ENCODE results near the gene CCDC83. TPM values are rescaled to one million over a fixed set of nuclear protein-coding genes. Genes with fewer than 3 reads are reported as not detected.
A peak's percentile ranks its signal among the peaks of the same experiment; 100 is the strongest.
"Not testable (repeated sequence)": the region's sequence is repeated elsewhere in the genome, so short reads cannot be mapped to it uniquely, and the experiment has no call there.

CCDC83 gene
- total RNA-seq, 2 donors from 2014 or later = not detected

DNA sequence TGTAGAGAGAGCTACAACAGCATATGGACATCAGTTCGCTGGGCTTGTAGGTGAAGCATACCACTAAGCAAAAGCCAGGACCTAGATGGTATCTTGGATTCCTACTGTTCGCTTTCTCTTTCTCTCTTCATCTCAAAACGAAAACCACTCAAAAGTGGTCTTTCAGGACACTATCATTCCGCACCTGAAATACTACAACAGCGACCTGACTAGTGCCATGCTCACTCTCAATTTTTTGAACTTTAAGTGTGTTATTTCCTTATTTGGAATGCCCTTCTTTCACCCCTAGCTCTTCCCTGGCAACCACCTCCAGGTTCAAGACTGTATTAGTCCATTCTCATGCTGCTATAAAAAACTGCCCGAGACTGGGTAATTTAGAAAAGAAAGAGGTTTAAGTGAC is 59.2 kb downstream of the CCDC83 start:
- intact Hi-C loops (cut with DNase I) = no loop called here
- H3K9ac ChIP-seq (ENCODE audit: low read depth in 2 of 2, low read length in 2 of 2) = no peak overlapping the region
- H3K36me3 ChIP-seq = no peaks in the 10 kb centered on the region
- no peak overlapping the region for H3K4me3 ChIP-seq
- DNase-seq = no peak
- no peaks in the 10 kb centered on the region for H3K4me1 ChIP-seq
- no peaks in the 10 kb centered on the region for H3K9me3 ChIP-seq
- TF ChIP-seq, protein P1, sequence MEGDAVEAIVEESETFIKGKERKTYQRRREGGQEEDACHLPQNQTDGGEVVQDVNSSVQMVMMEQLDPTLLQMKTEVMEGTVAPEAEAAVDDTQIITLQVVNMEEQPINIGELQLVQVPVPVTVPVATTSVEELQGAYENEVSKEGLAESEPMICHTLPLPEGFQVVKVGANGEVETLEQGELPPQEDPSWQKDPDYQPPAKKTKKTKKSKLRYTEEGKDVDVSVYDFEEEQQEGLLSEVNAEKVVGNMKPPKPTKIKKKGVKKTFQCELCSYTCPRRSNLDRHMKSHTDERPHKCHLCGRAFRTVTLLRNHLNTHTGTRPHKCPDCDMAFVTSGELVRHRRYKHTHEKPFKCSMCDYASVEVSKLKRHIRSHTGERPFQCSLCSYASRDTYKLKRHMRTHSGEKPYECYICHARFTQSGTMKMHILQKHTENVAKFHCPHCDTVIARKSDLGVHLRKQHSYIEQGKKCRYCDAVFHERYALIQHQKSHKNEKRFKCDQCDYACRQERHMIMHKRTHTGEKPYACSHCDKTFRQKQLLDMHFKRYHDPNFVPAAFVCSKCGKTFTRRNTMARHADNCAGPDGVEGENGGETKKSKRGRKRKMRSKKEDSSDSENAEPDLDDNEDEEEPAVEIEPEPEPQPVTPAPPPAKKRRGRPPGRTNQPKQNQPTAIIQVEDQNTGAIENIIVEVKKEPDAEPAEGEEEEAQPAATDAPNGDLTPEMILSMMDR (IDR thresholded peaks at IDR 0.05) = no peak
- H3K27me3 ChIP-seq = no peaks in the 10 kb centered on the region
- no peak overlapping the region for H3K27ac ChIP-seq

DNA sequence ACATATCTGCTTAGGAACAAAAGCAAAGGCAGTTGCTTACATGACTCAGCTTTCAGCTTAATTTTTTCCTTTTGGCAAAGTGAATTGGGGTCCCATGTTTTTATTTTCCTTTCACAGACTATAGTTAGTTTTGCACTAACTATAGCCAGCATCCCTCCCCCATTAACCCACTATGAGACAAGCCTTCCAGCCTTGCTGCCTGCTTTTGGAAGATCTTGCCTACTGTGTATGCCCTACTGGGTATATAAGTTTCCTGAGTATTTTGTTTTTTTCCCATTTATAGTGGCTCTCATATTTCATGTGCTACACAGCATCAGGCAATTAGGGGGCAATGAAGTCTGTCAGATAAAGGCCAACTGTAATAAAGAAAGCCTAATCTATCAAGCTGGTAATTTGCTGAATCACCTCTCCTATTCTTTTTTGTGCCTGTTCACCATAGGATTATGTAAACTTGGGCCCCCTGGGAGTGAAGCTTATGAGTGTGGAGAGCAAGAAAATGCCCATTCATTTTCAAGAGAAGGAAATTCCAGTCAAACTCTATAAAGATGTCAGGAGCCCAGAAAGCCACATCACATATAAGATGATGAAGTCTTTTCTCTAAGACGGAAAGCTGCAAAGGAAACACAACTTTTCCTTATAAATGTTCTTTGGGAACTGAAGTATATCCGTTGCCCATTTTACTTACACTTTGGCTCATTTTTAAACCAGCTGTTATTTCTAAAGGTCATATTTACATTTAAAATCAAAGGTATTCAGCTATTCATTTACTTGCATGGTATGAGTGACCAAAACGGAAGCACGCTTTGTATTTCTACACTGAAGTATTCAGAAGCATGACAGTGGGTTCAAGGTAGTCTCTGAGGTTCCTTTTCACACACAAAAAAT is 64.0 kb downstream of the CCDC83 start:
- no peak for DNase-seq
- TF ChIP-seq, protein P1 (IDR thresholded peaks at IDR 0.05) = no peak

DNA sequence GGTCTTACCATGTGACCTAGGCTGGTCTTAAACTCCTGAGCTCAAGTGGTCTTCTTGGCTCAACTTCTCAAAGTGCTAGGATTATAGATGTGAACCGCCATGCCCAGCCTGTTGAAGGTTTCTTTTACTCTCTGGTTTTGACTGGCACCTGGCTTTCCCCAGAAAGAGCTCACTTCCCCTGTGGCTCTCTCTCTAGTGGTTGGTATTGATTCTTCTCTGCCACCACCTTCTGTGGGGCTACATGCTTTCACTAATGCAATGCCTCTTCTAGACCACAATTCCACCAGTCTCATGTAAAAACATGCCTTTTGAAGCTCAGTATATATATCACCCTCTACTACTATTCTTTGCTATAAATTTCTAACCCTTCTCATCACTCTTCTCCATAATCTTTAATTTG is 67.2 kb downstream of the CCDC83 start:
- no peaks in the 10 kb centered on the region for H3K27me3 ChIP-seq
- no peak for DNase-seq
- H3K4me3 ChIP-seq = no peak overlapping the region
- H3K9ac ChIP-seq (ENCODE audit: low read depth in 2 of 2, low read length in 2 of 2) = no peak overlapping the region
- H3K9me3 ChIP-seq = no peaks in the 10 kb centered on the region
- no peaks in the 10 kb centered on the region for H3K4me1 ChIP-seq
- H3K27ac ChIP-seq = no peak overlapping the region
- intact Hi-C loops (cut with DNase I) = no loop called here
- no peaks in the 10 kb centered on the region for H3K36me3 ChIP-seq
- TF ChIP-seq, protein P1 (IDR thresholded peaks at IDR 0.05) = no peak

More for the DNA sequence above, 64.0 kb downstream of the CCDC83 start:
- Histone ChIP-seq H3K4me1 (no peaks in the 10 kb centered on the region), H3K27ac (no peak overlapping the region), H3K27me3 (no peaks in the 10 kb centered on the region), H3K4me3 (no peak overlapping the region), H3K9me3 (no peaks in the 10 kb centered on the region), H3K9ac (ENCODE audit: low read depth in 2 of 2, low read length in 2 of 2) (no peak overlapping the region), H3K36me3 (no peaks in the 10 kb centered on the region)
- intact Hi-C loops (cut with DNase I) = no loop called here

DNA sequence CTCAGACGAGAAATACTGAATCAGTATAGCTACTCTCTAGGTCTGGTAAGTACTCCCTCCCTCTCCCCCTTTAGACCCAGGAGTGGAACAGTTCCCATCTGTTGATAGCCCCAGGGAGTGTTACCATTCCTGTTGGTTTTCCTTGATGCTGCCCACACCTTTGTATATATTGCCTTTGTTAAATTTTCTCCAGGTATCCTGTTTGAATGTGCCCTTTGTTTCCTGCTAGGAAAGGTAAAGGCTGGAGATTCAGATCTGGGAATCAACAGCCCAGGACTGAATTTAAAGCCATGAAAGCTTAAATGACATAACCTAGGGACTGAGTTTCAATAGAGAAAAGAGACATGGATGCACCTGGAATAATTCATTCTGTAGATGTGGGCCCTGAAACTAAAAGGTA is 68.3 kb downstream of the CCDC83 start:
- DNase-seq = peak; percentile 45
- H3K9me3 ChIP-seq = no peaks in the 10 kb centered on the region
- H3K27me3 ChIP-seq = no peaks in the 10 kb centered on the region
- no peaks in the 10 kb centered on the region for H3K36me3 ChIP-seq
- no peak overlapping the region for H3K9ac ChIP-seq (ENCODE audit: low read depth in 2 of 2, low read length in 2 of 2)
- no peaks in the 10 kb centered on the region for H3K4me1 ChIP-seq
- no peak overlapping the region for H3K4me3 ChIP-seq
- TF ChIP-seq, protein P1 (IDR thresholded peaks at IDR 0.05) = no peak
- intact Hi-C loops (cut with DNase I) = no loop called here
- H3K27ac ChIP-seq = no peak overlapping the region

DNA sequence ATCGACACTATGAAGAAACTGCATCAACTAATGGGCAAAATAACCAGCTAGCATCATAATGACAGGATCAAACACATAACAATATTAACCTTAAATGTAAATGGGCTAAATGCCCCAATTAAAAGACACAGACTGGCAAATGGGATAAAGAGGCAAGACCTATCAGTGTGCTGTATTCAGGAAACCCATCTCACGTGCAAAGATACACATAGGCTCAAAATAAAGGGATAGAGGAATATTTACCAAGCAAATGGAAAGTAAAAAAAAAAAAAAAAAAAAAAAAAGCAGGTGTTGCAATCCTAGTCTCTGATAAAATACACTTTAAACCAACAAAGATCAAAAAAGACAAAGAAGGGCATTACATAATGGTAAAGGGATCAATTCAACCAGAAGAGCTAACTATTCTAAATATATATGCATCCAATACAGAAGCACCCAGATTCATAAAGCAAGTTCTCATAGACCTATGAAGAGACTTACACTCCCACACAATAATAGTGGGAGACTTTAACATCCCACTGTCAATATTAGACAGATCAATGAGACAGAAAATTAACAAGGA is 71.6 kb downstream of the CCDC83 start:
- not testable (repeated sequence) for DNase-seq

DNA sequence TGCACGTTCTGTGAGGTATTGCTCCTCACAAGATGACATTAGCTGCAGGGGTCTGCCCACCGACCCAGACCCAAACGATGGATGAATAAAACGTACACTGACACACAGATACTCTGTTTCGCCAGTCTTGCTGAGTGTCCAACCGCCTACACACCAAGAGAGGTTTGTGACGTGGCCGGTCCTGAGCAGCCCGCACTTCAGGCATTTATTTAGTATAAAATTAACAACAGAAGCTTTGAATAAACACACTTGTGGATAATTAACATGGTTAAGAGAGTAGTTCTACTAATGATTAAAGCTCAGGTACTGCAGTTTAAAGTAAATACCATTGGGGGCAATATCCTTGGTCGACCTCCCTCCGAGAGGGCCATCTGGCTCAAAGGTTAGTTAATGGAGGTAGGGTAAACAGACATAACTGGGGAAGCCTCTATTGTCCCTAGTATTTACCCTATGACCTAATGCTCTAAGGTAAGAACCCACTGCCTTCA is 75.7 kb downstream of the CCDC83 start:
- no peaks in the 10 kb centered on the region for H3K4me1 ChIP-seq
- no peaks in the 10 kb centered on the region for H3K27me3 ChIP-seq
- TF ChIP-seq, protein P1 (IDR thresholded peaks at IDR 0.05) = no peak
- H3K4me3 ChIP-seq = no peak overlapping the region
- H3K9me3 ChIP-seq = no peaks in the 10 kb centered on the region
- no peak overlapping the region for H3K27ac ChIP-seq
- intact Hi-C loops (cut with DNase I) = no loop called here
- H3K36me3 ChIP-seq = no peaks in the 10 kb centered on the region
- DNase-seq = no peak
- H3K9ac ChIP-seq (ENCODE audit: low read depth in 2 of 2, low read length in 2 of 2) = no peak overlapping the region

More for the DNA sequence above, 71.6 kb downstream of the CCDC83 start:
- H3K4me3 ChIP-seq; H3K9ac ChIP-seq (ENCODE audit: low read depth in 2 of 2, low read length in 2 of 2); H3K4me1 ChIP-seq; intact Hi-C loops (cut with DNase I); H3K36me3 ChIP-seq; H3K27ac ChIP-seq; H3K27me3 ChIP-seq; H3K9me3 ChIP-seq: not testable (repeated sequence)

All from colonic mucosa (tissue), 4 donors.